Naive thymus-derived CD4-positive, alpha-beta T cell (primary cell): ENCODE results near the gene GAS2L1. TPM values are rescaled to one million over a fixed set of nuclear protein-coding genes. Genes with fewer than 3 reads are reported as not detected.
A peak's percentile ranks its signal among the peaks of the same experiment; 100 is the strongest.

ENCODE experiments used
- ATAC-seq: fragments of 150-1000 bp; cut with Tn5 transposase; 2 replicates; pipeline ENCODE4 v1.10.0; 2021; ENCODE audit warnings: mild to moderate bottlenecking, moderate library complexity
- CTCF ChIA-PET: fragments of 350-600 bp; sonication (Branson Sonifier 250); formaldehyde crosslinking; loops from one replicate; lab custom pipeline; 2021; ENCODE audit warnings: antibody characterized with exemption; lab: Charles Lee
- POLR2A ChIA-PET: fragments of 350-600 bp; sonication (Branson Sonifier 250); formaldehyde crosslinking; loops from one replicate; lab custom pipeline; 2021; ENCODE audit warnings: antibody characterized with exemption, inconsistent platforms; lab: Charles Lee
- DNase-seq, 9 donors: peaks; one replicate each; pipeline versions ENCODE4 v3.0.0 to v3.0.0-alpha.2; 2020 to 2022; ENCODE audit warnings: mixed read lengths in 1 of 9
- H3K27ac ChIP-seq: one replicate; pipeline ENCODE4 v1.7.0; 2013; ENCODE audit warnings: mild to moderate bottlenecking, low read depth, low read length, moderate library complexity
- H3K27me3 ChIP-seq, 2 donors: one replicate each; pipeline ENCODE4 v1.7.0; 2013; ENCODE audit warnings: low read length in 2 of 2, mild to moderate bottlenecking in 2 of 2, moderate library complexity in 2 of 2; ENCODE audit not compliant: control insufficient read depth in 2 of 2, insufficient read depth in 2 of 2
- H3K36me3 ChIP-seq, 3 experiments: 1 replicate in 2 of 3; 2 replicates in 1 of 3; pipeline ENCODE4 v1.7.0; 2013; ENCODE audit warnings: low read length in 3 of 3, mild to moderate bottlenecking in 3 of 3, moderate library complexity in 1 of 3; ENCODE audit not compliant: insufficient read depth in 3 of 3, control insufficient read depth in 2 of 3
- H3K4me1 ChIP-seq, 2 donors: one replicate each; pipeline ENCODE4 v1.7.0; 2013; ENCODE audit warnings: low read length in 2 of 2, mild to moderate bottlenecking in 2 of 2, moderate library complexity in 1 of 2; ENCODE audit not compliant: control insufficient read depth in 2 of 2, insufficient read depth in 2 of 2
- H3K4me3 ChIP-seq: 2 replicates; pipeline ENCODE4 v1.7.0; 2013; ENCODE audit warnings: mild to moderate bottlenecking, low read length
- H3K9me3 ChIP-seq, 3 experiments: 1 replicate in 2 of 3; 2 replicates in 1 of 3; pipeline ENCODE4 v1.7.0; 2013; ENCODE audit warnings: low read length in 3 of 3; ENCODE audit not compliant: control insufficient read depth in 2 of 3
- H3K27ac Mint-ChIP-seq, 9 donors: one replicate each; pipeline ENCODE4 v1.8.0; 2020 to 2022; ENCODE audit warnings: mixed read lengths in 9 of 9, mild to moderate bottlenecking in 8 of 9, moderate library complexity in 5 of 9, inconsistent platforms in 2 of 9
- H3K27me3 Mint-ChIP-seq, 5 donors: one replicate each; pipeline ENCODE4 v1.8.0; 2021 to 2022; ENCODE audit warnings: mixed read lengths in 5 of 5, mild to moderate bottlenecking in 1 of 5
- H3K36me3 Mint-ChIP-seq, 5 donors: one replicate each; pipeline ENCODE4 v1.8.0; 2020 to 2022; ENCODE audit warnings: mixed read lengths in 5 of 5, mild to moderate bottlenecking in 3 of 5, inconsistent platforms in 1 of 5
- H3K4me1 Mint-ChIP-seq, 7 donors: one replicate each; pipeline ENCODE4 v1.8.0; 2020 to 2022; ENCODE audit warnings: mixed read lengths in 7 of 7, mild to moderate bottlenecking in 3 of 7, inconsistent platforms in 1 of 7
- H3K4me3 Mint-ChIP-seq, 10 donors: one replicate each; pipeline ENCODE4 v1.8.0; 2020 to 2022; ENCODE audit warnings: mild to moderate bottlenecking in 10 of 10, mixed read lengths in 10 of 10, moderate library complexity in 6 of 10, inconsistent platforms in 2 of 10
- H3K9me3 Mint-ChIP-seq, 11 donors: one replicate each; pipeline ENCODE4 v1.8.0; 2020 to 2022; ENCODE audit warnings: mixed read lengths in 11 of 11, mild to moderate bottlenecking in 4 of 11, inconsistent platforms in 1 of 11, moderate library complexity in 1 of 11
- intact Hi-C, 2 donors: fragments of 100-400 bp; cut with micrococcal nuclease; formaldehyde crosslinking; loops; one replicate each; pipeline ENCODE4 v1.15.1; 2023
- polyA plus RNA-seq, 2 donors: library from polyadenylated mRNA; unstranded; fragments of 300-500 nt; fragmentation: Illumina TruSeq; gene quantifications; one replicate each; pipeline ENCODE4 v1.2.3, GENCODE V29; 2021
- total RNA-seq, 6 experiments: library from RNA in 5 of 6; stranded (reverse) in 5 of 6; gene quantifications; 1 replicate in 5 of 6; 2 replicates in 1 of 6; pipeline ENCODE4 v1.2.3 and lab custom pipeline; 2021 to 2026

GAS2L1 gene
- total RNA-seq = 1 to 10 TPM in 2 of 5 experiments, under 1 TPM in 2, not detected in 1; 0.37 to 7.5 (median 2.0) TPM
- polyA plus RNA-seq = under 1 TPM in 1 of 2 donors, not detected in 1; 0.09 TPM
- total RNA-seq (lab: John Stamatoyannopoulos, UW) = not detected

DNA sequence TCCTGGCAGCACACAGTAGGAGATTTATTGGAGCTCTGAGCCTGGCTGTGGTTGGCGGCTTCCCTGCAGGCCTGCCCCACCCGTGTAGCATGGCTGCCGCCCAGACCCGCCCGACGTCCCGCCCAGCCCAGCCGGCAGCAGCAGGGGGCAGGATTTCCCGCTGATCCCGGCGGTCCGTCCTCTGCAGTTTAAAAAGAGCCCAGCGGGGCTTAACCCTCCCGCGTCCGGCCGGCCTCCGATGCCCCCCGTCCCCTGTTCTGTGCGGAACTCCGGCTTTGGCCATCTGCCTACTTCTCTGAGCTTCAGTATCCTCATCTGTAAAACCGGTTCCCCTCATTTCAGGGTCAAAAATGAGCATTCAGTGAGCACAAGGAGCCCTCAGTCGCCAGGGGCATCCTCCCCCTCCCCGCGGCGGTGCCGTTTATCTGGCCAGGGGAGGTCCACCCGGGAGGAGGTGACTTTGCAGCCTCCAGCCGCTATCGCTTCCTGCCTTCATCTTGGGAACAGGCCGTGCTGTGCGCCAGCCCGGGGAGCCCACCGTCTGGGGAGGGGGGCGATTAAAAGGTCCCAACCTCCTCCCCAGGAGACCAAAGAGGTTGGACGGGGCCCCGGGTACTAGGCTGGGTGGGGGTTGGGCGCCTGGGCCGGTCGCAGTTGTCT, at the start of gene GAS2L1:
Gene GAS2L1, plus strand, starts transcription at position 476 of the 660 bp plus-strand sequence. CDS start 1,456 bp downstream, outside the sequence.
- peak within 1 kb of the TSS in 3 of 9 donors; percentile 21 to 67 (median 46) for H3K27ac Mint-ChIP-seq
- peaks cover 3 to 10% of the 10 kb centered on the region in 2 donors for H3K4me1 ChIP-seq
- peak in 3 of 9 donors; percentile 24 to 69 (median 45) for DNase-seq
- H3K9me3 ChIP-seq = no peaks in the 10 kb centered on the region
- H3K4me3 Mint-ChIP-seq = peak within 1 kb of the TSS; percentile 75 to 93 (median 85)
- H3K27me3 ChIP-seq = peaks cover 0 to 12% of the 10 kb centered on the region in 2 donors
- H3K36me3 Mint-ChIP-seq = peaks cover 0 to under 1% (median 0%) of the 10 kb centered on the region in 5 donors
- no peaks in the 10 kb centered on the region for H3K36me3 ChIP-seq
- H3K9me3 Mint-ChIP-seq = peaks cover 0 to 1% (median 0%) of the 10 kb centered on the region in 11 donors
- peak; percentile 48 for ATAC-seq
- H3K4me1 Mint-ChIP-seq = peaks cover 7 to 24% (median 12%) of the 10 kb centered on the region in 7 donors
- ChIA-PET CTCF (no interaction called here), POLR2A (no interaction called here)
- no peak within 1 kb of the TSS for H3K27ac ChIP-seq
- intact Hi-C loops = loop anchor here in 1 of 2 donors (2.0 to 5.0 kb wide), 2 partner anchors 38 to 111 kb away; partner anchors contain the start of gene EWSR1
- H3K27me3 Mint-ChIP-seq = peaks cover 5 to 21% (median 14%) of the 10 kb centered on the region in 5 donors
- H3K4me3 ChIP-seq = peak within 1 kb of the TSS; percentile 55

DNA sequence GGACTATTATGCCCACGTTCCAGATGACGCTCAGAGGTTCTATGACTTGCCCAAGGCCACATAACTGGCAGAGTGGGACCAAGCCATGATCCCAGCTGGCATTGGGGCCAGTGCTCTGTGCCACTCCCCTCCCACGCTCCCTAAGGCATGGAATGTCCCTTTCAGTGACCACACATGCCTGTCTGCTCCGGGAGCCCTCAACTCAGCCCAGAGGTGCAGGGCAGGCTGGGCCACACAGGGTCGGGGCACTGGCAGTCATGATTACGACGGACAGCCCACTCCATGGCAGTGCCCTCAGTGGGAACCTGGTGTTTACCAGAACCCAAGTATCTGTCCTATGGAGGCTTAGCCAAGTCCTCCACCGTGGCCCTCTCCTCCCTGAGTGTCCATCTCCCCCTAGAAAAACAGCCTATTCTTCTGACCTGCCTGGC, 48.7 kb upstream of the GAS2L1 start:
- H3K27ac Mint-ChIP-seq = peak overlapping the region in 1 of 9 donors; percentile 4
- no peaks in the 10 kb centered on the region for H3K9me3 Mint-ChIP-seq
- CTCF ChIA-PET = interaction anchor here (2.2 kb wide), 1 partner anchor 12 kb away, joined by 8 read pairs; no protein-coding TSS in a partner anchor
- H3K4me1 Mint-ChIP-seq = peaks cover 0 to 11% (median 4%) of the 10 kb centered on the region in 7 donors
- no peak overlapping the region for H3K4me3 Mint-ChIP-seq
- H3K27me3 Mint-ChIP-seq = no peaks in the 10 kb centered on the region
- Histone ChIP-seq H3K27me3 (no peaks in the 10 kb centered on the region), H3K36me3 (no peaks in the 10 kb centered on the region), H3K4me1 (no peaks in the 10 kb centered on the region), H3K27ac (no peak overlapping the region), H3K9me3 (no peaks in the 10 kb centered on the region), H3K4me3 (no peak overlapping the region)
- ATAC-seq (no peak), DNase-seq (no peak)
- POLR2A ChIA-PET = no interaction called here
- H3K36me3 Mint-ChIP-seq = no peaks in the 10 kb centered on the region
- intact Hi-C loops = no loop called here

DNA sequence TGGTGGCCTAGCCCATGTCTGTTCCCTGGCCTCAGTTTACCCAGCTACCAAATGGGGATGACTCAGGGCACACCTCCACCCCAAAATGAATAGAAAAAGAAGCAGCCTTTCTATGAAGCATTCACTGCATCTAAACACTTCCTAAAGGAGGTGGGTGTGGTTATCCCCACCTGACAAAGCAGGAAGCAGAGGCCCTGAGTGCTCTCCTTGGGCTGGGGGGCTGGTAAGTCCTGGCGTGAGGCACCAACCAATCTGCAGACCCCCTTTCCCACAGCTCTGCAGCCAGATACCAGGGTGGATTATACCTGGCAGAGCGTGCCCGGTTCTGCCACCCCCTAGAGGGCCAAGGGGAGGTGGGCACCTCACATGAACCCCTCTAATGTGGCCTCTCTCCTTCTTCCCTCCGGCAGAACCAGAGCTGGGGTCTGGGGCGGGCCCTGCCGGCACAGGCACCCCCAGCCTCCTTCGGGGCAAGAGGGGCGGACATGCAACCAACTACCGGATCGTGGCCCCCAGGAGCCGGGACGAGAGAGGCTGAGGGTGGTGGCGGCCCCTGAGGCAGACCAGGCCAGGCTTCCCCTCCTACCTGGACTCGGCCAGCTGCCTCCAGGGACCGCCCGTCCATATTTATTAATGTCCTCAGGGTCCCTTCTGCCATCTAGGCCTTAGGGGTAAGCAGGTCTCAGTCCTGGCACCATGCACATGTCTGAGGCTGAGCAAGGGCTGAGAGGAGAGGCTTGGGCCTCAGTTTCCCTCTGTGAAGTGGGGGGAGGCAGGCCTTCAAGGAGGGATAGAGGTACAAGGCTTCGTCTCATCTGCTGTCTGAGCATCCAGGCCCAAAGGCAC, 47.8 kb upstream of the GAS2L1 start:
- H3K36me3 Mint-ChIP-seq = no peaks in the 10 kb centered on the region
- peak overlapping the region in 1 of 9 donors; percentile 75 for H3K27ac Mint-ChIP-seq
- CTCF ChIA-PET = interaction anchor here (2.2 kb wide), 1 partner anchor 13 kb away, joined by 8 read pairs; no protein-coding TSS in a partner anchor
- no peak overlapping the region for H3K27ac ChIP-seq
- H3K9me3 Mint-ChIP-seq = no peaks in the 10 kb centered on the region
- POLR2A ChIA-PET = no interaction called here
- no peak overlapping the region for H3K4me3 ChIP-seq
- peaks cover 0 to 11% (median 4%) of the 10 kb centered on the region in 7 donors for H3K4me1 Mint-ChIP-seq
- no peaks in the 10 kb centered on the region for H3K4me1 ChIP-seq
- no peaks in the 10 kb centered on the region for H3K27me3 ChIP-seq
- no peaks in the 10 kb centered on the region for H3K9me3 ChIP-seq
- DNase-seq (no peak), ATAC-seq (no peak)
- H3K27me3 Mint-ChIP-seq = no peaks in the 10 kb centered on the region
- intact Hi-C loops = no loop called here
- H3K4me3 Mint-ChIP-seq = no peak overlapping the region
- H3K36me3 ChIP-seq = no peaks in the 10 kb centered on the region

DNA sequence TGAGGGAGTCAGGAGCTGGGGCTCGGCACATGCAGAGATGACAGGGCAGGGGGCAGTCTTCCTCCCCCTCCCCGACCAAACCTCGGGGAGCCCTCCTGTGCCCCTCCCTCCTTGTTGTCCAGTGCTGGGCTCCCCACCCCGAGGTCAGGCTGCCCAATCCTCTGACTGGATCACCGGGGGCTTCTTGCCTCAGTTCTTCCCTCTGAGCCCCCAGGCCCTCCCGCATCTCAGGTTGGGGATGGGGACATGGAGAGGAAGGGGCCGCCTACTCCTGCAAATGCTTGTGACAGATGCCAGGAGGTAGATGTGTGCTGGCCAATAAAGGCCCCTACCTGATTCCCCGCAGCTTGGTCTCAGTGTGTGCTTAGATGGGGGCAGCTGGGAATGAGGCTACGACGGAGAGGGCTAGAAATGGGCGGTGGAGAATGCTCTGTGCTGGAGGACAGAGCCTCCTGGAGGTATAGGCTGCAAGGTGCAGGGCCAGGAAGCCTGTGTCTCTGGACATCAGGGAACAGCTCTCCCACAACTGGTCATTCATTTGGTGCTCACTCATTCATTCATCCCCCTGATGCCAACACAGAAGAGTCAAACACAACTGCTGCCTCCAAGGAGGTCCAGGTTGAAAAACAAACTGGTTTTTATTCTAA, 47.1 kb upstream of the GAS2L1 start:
- ATAC-seq (no peak), DNase-seq (no peak)
- H3K27me3 ChIP-seq = no peaks in the 10 kb centered on the region
- H3K27ac Mint-ChIP-seq = peak overlapping the region in 1 of 9 donors; percentile 51
- no peaks in the 10 kb centered on the region for H3K9me3 ChIP-seq
- no peaks in the 10 kb centered on the region for H3K36me3 Mint-ChIP-seq
- H3K27me3 Mint-ChIP-seq = no peaks in the 10 kb centered on the region
- intact Hi-C loops = no loop called here
- no peak overlapping the region for H3K4me3 Mint-ChIP-seq
- no peaks in the 10 kb centered on the region for H3K4me1 ChIP-seq
- CTCF ChIA-PET = interaction anchor here (2.2 kb wide), 1 partner anchor 14 kb away, joined by 8 read pairs; no protein-coding TSS in a partner anchor
- no peak overlapping the region for H3K27ac ChIP-seq
- peaks cover 0 to 10% (median 4%) of the 10 kb centered on the region in 7 donors for H3K4me1 Mint-ChIP-seq
- no peak overlapping the region for H3K4me3 ChIP-seq
- no peaks in the 10 kb centered on the region for H3K9me3 Mint-ChIP-seq
- no peaks in the 10 kb centered on the region for H3K36me3 ChIP-seq
- POLR2A ChIA-PET = no interaction called here

DNA sequence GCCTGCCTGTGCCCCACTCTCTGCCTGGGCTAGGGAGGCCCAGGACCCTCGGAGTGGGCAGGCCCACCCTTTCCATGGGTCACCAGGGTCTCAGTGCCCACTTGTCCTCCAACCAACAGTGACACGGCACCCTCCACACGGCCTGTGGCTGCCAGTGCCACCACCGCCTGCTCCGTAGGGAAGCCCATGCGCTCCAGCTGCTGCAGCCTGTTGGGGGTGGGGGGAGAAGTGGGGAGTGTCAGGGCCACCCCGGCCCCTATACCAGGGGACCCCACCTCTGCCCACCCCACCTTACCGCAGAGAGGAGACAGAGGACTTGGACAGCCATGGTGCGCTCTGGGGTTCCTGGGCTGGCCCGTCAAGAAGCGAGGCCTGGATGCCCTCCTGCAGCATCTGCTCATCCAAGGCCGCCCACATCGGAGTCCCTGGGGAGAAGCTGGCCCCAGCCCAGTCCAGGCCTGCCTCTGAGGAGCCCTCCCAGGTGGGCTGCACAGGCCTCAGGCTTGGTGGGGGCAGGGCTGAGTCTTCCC, 46.4 kb upstream of the GAS2L1 start:
- Histone ChIP-seq H3K9me3 (no peaks in the 10 kb centered on the region), H3K36me3 (peaks cover 0 to under 1% (median 0%) of the 10 kb centered on the region in 3 experiments), H3K4me3 (no peak overlapping the region), H3K27me3 (no peaks in the 10 kb centered on the region), H3K27ac (no peak overlapping the region), H3K4me1 (no peaks in the 10 kb centered on the region)
- intact Hi-C loops = loop anchor here in 1 of 2 donors (10.0 kb wide), 3 partner anchors 155 to 625 kb away; partner anchors contain the start of genes MTMR3 and NIPSNAP1
- DNase-seq (no peak), ATAC-seq (peak; percentile 16)
- Mint-ChIP-seq H3K27me3 (no peaks in the 10 kb centered on the region), H3K9me3 (no peaks in the 10 kb centered on the region), H3K4me3 (no peak overlapping the region), H3K36me3 (no peaks in the 10 kb centered on the region), H3K4me1 (peaks cover 0 to 7% (median 4%) of the 10 kb centered on the region in 7 donors), H3K27ac (no peak overlapping the region)
- ChIA-PET CTCF (no interaction called here), POLR2A (no interaction called here)
